GM21447 (cell line): ENCODE results near the gene DRAM1.

ENCODE experiments used
- ATAC-seq: cut with Tn5 transposase; IDR thresholded peaks from one replicate; pipeline ENCODE4 v1.9.1; 2021; ENCODE audit not compliant: unreplicated experiment

The DRAM1 gene

DNA sequence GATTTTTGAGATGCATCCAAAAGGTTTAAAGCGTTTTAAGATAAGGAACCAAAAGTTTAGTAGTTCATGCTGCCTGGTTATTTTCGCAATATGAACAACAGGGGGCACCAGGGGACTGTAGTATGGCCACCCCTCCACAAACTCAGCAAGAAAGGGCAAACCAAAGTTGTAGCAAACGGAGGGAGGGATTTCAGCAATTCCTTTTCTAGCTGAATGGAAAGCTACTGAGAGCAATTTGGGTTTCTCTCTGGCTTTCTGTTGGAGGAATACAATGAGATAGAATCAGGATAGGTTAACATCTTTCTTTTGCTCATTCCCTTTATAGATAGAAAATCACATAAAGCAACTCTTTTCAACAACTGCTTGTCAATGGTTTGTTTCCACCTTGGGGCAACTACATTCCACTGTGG, 62.5 kb downstream of the DRAM1 start:
- ATAC-seq: no peak

DNA sequence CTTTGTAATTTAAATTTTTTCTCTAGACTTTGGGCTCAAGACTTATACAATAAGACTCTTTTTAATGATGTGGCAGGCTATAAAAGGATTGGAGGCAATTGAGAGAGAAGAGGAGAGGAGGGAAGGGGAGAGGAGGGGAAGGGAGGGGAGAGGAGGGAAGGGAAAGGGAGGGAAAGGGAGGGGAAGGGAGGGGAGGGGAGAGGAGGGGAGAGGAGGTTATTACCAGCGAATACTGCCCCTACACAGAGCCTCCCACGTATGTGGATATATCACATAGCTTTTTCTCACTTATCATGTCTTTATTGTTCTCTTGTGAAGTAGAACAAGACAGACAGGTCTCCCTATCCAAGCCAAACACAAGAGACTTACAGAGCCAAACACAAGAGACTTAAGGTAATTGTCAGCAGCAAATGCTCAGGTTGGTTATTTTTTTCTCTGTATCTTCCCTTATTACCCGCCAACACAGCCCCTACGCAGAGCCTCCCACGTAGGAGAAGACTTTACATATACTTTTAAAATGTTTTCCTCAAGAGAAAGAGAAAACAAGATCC, 63.1 kb downstream of the DRAM1 start:
- no peak for ATAC-seq

DNA sequence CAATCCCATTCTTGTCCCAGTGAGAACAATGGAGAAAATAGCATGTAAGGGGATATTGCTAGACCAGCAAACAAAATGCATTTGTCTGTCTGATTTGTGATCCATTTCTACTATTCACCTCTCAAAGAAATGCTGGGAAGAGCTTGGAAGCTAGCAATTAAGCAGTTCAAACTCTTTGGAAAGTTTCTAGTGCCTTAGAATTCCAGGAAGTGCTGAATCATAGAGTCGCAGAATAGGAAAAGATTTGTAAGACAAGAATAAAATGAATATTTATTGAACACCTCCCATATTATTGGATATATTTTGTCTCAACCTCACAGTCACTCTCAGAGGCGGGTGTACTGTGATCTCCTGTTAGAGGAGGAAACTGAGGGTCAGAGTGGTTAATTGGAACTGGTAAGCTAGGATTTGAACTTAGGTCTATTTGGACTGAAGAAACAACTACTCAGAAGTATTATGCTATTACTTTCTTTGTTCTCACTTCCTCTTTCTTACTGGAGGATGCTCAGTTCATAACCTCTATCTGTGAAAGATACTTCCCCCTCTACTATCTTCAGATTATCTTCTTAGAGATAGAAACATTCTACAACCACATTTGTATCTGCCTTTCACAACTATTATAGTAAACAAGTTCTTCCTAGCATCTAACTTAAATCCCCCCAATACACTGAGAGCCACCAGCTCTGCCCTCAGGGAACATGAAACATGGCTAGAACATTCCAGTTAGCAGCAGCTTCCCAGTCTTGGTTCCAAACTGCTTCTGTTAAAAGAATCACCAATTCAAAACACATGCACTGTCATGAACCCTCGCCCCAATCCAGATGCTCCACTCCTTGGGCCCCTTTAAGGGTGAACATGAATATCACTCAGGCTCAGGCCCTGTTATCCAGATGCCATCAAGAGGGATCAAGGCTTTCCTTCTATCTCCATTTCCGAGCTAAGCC, 64.2 kb downstream of the DRAM1 start:
- peak; percentile 89 for ATAC-seq

DNA sequence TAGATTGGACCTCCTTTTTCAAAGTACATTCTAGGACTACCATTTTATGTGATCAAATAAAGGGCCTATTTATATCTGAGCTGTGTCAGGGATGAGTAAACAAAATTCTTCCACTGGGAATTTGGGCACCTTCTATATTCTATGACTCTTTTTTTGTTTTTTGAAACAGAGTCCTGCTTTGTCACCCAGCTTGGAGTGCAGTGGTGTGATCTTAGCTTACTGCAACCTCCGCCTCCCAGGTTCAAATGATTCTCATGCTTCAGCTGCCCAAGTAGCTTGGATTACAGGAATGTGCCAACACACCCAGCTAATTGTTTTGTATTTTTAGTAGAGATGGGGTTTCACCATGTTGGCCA, 64.8 kb downstream of the DRAM1 start:
- no peak for ATAC-seq

DNA sequence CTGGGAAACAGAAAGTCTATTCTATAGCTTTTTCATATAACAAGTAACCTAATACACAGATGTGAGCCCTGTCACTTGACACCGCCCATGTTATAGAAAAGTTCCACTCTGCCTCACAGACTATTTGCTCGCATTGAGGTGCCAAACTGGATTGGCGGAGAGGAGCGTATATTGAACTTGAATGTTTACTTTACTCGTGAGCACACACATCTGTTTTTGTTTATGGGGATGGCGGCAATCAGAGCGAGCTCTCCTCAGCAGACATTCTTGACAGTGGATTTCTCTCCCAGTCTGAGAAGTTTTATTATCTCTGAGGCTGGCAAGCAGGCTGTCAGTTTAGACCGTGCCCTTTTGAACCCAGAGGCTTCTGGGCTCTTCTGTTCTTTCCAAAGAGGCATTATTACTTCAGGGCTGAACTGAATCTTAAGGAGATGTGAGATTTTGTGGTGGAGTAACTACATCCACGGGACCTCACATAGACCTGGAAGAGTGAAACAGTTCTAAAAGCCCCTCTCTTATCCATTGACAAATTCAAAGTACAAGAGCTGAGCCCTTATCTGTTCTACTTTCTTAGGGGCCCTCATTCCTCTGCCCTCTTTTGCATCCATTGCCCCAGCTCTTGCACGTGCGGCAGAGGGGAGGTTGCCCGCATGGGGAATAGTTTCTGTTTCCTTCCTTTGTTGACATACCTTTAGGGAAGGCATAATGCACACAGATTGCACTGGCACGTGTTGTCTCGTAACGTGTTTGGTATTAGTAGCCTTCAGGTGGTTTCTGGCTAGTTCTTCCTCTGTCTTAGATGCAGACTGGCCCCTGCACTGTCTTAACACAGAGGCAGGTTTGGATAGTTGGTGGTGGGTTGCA, 68.2 kb downstream of the DRAM1 start:
- no peak for ATAC-seq

DNA sequence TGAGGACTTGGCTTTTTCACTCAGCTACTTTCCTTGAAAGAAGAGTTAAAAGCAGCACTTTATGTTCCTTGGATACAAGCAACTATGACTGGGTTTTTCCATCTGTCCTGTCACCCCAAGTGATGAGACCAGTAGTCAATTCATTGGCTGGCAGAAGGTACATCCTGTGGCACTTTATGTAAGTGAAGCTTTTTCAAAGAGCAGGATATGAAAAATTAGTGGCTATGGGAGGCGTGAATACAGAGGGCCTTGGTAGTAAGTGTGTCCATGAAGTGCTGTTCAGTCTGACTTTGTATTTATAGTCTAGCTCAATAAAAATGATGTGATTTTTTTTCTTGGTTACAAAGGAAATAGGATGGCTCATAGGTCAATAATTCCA, 68.8 kb downstream of the DRAM1 start:
- no peak for ATAC-seq

DNA sequence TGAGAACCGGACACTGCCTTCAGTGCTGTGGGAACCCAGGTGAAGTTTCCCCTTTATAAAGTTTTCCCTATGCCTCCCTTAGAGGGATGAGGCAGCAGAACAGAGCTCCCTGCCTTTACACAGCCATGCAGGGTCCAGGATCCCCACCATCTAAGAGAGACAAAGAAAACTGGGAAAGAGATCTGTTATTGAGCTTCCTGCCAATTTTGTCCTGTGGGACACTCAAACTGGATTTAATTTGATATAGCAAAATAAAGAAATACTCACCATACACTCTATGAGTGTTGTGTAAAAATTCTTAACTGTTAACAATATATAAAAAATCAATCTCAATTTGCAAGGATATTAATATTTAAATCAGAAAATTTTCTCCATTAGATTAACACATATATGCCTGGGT, 69.9 kb downstream of the DRAM1 start:
- no peak for ATAC-seq

DNA sequence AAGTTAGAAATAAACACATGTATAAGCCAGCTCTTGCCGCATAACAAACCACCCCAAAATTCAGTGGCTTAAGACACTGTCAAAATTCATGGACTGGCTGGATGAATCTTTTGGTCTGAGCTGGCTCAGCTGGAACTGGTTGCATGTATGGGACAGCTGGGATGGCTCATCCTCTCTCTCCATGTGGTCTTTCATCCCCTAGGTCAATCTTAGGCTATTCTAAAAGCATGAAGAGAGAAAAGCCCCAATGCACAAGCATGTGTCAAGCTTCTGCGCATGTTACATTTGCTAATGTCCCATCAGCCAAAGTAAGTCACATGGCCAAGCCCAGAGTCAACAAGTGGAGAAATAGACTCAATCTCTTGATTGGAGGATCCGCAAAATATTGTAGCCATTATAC, 71.0 kb downstream of the DRAM1 start:
- no peak for ATAC-seq

DNA sequence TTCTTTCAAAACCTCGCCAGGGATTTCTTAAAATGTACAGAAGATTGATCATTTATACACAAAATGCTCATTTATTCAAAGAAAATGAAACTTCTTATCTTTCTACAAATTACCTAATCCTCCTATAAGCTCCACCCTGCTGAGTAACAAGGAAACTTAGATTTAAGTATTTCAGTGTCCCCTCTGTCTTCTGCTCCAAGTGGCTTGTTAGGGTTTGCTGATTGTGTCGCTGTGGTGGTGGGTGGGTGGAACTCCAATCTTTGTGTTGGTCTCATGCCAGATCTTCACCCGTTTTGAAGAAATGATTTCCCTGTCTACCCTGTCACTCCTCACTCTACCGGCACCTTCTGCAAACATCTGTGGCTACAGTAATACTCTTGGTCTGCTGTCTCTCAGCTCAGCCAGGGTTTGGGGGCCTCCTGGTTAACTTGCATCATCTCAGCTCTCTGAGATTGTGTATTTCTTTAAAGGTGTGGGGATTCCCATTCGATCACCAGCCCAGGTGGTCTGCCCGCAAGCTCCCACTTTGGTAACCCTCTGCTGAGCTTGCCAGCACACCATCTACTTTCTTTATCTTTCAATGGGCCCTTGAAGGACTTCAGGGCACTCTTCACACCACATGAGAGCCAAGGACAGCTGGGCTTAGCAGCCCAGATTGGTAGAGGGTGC, 73.8 kb downstream of the DRAM1 start:
- ATAC-seq: no peak

DNA sequence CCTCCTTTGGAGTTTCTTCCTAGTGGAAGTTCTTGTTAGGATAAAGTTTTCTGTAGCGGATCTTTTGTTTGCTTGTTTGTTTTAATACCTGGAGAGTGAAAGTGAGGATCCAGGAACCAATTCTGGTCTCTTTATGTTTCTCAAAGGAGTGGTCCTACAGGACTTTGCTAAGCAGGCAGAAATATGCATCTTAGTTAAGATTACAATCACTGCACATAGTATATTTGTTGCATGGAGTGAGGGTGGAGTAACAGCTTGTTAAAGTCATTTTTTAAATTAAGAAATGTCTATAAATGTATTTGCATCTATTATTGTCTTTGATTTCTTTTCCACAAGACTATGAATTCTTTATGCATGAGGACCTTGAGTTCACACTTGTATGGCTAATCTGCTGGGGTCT, 76.7 kb downstream of the DRAM1 start:
- ATAC-seq: no peak

DNA sequence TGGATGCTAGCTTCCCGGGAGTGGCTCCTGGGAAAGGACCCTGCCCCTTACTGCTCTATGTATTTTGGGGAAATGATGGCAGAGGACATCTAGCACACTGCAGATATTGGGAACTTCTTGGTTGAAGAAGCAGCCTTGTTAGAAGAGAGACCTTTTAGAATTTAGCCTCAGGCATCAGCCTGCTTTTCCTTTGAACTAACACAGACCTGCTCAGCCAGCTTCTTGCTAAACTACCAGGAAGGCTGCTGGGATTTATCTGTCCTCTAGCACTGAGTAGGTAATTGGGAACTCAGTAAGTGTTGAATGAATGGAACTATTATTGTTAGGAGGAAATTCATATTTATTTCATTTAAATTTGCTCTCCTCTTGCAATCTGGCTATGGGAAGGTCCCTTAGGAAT, 77.3 kb downstream of the DRAM1 start:
- no peak for ATAC-seq

DNA sequence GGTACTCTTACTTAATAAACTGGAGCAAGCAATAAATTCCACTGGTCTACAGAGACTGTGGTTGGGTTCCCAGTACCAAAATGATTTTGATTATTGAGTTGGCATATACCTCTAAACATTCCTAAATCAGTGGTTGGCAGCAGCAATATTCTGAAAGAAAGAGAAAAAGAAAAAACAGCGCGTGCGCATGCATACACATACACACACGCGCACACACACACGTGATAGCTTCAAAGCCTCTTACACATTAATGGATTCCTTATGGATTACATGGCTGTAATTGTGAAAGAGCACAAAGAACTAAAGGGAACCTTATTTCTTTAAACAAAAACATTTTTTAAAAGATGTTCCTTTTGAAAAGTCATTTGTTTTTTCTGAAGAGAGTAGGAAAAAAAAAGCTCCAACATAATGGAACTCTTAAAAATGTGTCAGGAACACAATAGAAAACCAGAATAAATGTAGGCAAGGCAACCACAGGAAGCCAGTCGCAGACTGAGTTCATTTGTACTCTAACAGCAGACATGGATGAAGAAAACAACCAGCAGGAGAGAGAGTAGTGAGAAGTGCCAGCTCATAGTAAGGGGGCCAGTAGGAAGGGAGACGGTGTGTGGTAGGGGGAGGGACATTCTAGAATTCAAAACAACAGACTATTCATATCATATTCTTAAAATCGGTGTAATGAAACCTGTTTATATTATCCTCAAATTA, 80.0 kb downstream of the DRAM1 start:
- ATAC-seq: no peak

DNA sequence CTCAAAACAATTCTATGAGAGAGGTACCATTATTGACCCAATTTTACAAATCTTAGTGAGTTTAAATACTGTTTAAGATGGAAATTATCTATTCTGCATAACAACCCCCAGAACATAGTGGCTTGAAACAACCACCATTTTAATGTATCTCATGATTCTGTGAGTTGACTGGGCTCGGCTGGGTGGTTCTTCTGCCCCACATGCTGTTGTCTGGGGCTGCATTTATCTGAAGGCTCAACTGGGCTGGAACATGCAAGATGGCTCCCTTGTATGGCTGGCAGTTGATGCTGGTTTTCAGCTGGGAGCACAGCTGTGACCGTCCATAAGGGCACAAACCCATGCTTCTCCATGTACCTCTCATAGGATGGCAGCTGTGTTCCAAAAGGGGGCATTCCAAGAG, 82.2 kb downstream of the DRAM1 start:
- no peak for ATAC-seq

DNA sequence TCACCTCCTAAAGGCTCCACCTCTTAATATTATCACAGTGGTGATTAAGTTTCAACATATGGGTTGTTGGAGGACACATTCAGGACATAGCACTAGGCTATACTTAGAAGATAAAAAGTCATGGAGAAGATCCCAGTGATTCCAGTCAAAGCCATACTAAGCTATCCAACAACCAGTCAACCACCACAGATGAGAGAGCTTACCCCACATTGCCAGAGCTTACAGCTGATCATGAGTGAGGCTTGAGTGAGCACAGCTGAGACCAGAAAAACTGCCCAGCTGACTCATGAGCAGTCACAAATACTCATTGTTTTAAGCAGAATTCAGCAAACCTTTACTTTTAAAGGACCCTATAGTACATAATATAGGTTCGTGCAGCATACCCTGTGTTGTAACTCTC, 85.1 kb downstream of the DRAM1 start:
- ATAC-seq: no peak

DNA sequence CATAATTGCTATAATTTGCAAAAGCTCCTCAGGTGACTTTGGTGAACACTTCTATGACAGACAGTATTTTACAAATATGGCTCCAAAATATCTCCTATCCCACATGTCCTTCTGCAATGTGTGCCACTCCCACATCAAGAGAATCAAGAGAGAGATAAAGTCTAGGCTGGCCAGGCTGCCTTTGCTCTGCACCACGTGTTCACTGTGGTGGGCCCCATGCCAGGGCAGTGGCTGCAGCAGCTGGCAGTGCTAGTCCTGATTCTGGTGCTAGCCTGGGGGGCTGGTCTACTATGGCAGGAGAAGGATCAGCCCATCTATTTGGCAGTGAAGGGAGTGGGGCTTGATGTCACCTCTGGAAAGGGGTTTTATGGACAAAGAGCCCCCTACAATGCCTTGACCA, 86.3 kb downstream of the DRAM1 start:
- no peak for ATAC-seq

DNA sequence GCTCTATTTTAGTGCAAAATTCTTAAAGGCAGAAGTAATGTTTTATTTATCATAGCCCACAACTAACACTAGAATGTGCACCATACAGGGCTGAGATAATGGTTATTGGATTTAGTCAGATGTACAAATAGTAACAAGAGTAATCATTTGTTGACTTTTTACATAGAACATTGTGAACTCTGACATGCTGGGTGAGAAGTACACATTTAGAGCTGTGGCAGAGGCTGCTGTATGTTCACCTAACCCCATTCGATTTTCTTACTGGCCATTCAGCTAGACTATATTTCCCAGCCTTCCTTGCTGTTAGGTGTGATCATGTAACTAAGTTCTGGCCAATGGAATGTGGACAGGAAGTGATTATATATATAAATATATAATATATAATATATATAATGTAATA, 89.1 kb downstream of the DRAM1 start:
- no peak for ATAC-seq

DNA sequence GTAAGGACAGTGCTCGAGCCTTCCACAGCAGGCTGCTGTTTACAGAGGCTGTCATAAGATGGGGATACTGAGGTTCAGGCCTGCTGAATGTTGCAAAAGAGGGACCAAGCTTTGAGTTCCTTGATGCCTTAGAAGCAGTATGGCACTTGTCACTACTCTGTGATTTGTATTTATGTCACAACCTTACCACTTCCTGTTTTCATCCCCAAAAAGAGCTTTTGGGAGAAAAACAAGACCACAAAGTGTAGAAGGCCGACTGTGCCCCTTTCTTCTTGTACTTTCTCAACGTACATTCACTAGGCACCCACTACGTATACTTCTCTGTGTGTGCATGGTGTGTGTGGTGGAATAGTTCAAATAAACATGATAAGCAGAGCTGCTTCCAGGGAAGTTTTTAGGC, 90.1 kb downstream of the DRAM1 start:
- peak; percentile 56 for ATAC-seq

DNA sequence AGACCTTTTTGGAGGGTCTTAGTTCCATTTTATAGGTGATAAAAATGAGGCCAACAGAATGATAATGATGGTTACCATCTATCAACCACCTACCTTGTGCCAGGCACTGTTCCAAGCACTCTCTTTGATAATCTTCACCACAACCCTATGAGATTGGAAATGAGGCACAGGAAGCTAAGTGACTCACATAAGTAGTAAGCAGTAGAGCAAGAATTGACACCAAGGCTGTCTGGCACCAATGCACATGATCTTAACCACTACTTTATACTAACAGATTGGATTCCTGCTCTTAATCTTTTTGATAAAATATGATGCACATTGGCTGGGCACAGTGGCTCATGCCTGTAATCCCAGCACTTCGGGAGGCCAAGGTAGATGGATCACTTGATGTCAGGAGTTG, 91.4 kb downstream of the DRAM1 start:
- no peak for ATAC-seq
